Measurements from ENCODE around the gene GDF2.

The GDF2 gene

GRCh38 chr10:47339759-47340607 lies 17.7 kb downstream of the GDF2 start:
- H3K4me3 Mint-ChIP-seq: no peak overlapping the region
- H3K36me3 Mint-ChIP-seq (ENCODE audit: low read depth): no peaks in the 10 kb centered on the region
- no peak overlapping the region for H3K27ac Mint-ChIP-seq
- no peaks in the 10 kb centered on the region for H3K4me1 Mint-ChIP-seq (ENCODE audit: low read depth)
- H3K9me3 Mint-ChIP-seq: no peaks in the 10 kb centered on the region
- peaks cover 4% of the 10 kb centered on the region for H3K27me3 Mint-ChIP-seq (ENCODE audit: low read depth)

- no peaks in the 10 kb centered on the region for H3K4me1 Mint-ChIP-seq (ENCODE audit: low read depth)
- H3K27ac Mint-ChIP-seq: no peak overlapping the region
- no peaks in the 10 kb centered on the region for H3K36me3 Mint-ChIP-seq (ENCODE audit: low read depth)
- H3K27me3 Mint-ChIP-seq (ENCODE audit: low read depth): peaks cover 4% of the 10 kb centered on the region
- H3K9me3 Mint-ChIP-seq: no peaks in the 10 kb centered on the region
- H3K4me3 Mint-ChIP-seq: no peak overlapping the region
These were observed 18.4 kb downstream of the GDF2 start for GRCh38 chr10:47340608-47341170.

- Mint-ChIP-seq H3K27ac (no peak overlapping the region), H3K9me3 (no peaks in the 10 kb centered on the region), H3K27me3 (ENCODE audit: low read depth) (no peaks in the 10 kb centered on the region)
These were observed 23.0 kb downstream of the GDF2 start for GRCh38 chr10:47344996-47345870.

GRCh38 chr10:47346581-47347302 lies 24.5 kb downstream of the GDF2 start:
- Mint-ChIP-seq H3K36me3 (ENCODE audit: low read depth) (no peaks in the 10 kb centered on the region), H3K27me3 (ENCODE audit: low read depth) (no peaks in the 10 kb centered on the region), H3K4me3 (no peak overlapping the region), H3K4me1 (ENCODE audit: low read depth) (no peaks in the 10 kb centered on the region), H3K9me3 (no peaks in the 10 kb centered on the region), H3K27ac (no peak overlapping the region)

More at GRCh38 chr10:47344996-47345870, 23.0 kb downstream of the GDF2 start:
- Mint-ChIP-seq H3K4me3 (no peak overlapping the region), H3K4me1 (ENCODE audit: low read depth) (no peaks in the 10 kb centered on the region), H3K36me3 (ENCODE audit: low read depth) (no peaks in the 10 kb centered on the region)

GRCh38 chr10:47347303-47347675 lies 25.0 kb downstream of the GDF2 start:
- Mint-ChIP-seq H3K27ac (no peak overlapping the region), H3K4me1 (ENCODE audit: low read depth) (no peaks in the 10 kb centered on the region), H3K36me3 (ENCODE audit: low read depth) (no peaks in the 10 kb centered on the region), H3K4me3 (no peak overlapping the region), H3K27me3 (ENCODE audit: low read depth) (no peaks in the 10 kb centered on the region), H3K9me3 (no peaks in the 10 kb centered on the region)

- no peaks in the 10 kb centered on the region for H3K4me1 Mint-ChIP-seq (ENCODE audit: low read depth)
- no peak within 1 kb of the TSS for H3K4me3 Mint-ChIP-seq
- no peaks in the 10 kb centered on the region for H3K36me3 Mint-ChIP-seq (ENCODE audit: low read depth)
- H3K27ac Mint-ChIP-seq: no peak within 1 kb of the TSS
- H3K27me3 Mint-ChIP-seq (ENCODE audit: low read depth): no peaks in the 10 kb centered on the region
- H3K9me3 Mint-ChIP-seq: no peaks in the 10 kb centered on the region
These were observed 25.9 kb downstream of the GDF2 start, which contains the start of gene RBP3 for GRCh38 chr10:47348138-47348651. Gene RBP3, plus strand, starts transcription at chr10:47348363. Its CDS starts 122 bp downstream, at chr10:47348485.

- H3K4me3 Mint-ChIP-seq: no peak overlapping the region
- H3K9me3 Mint-ChIP-seq: no peaks in the 10 kb centered on the region
- no peaks in the 10 kb centered on the region for H3K36me3 Mint-ChIP-seq (ENCODE audit: low read depth)
- no peak overlapping the region for H3K27ac Mint-ChIP-seq
- no peaks in the 10 kb centered on the region for H3K4me1 Mint-ChIP-seq (ENCODE audit: low read depth)
- H3K27me3 Mint-ChIP-seq (ENCODE audit: low read depth): no peaks in the 10 kb centered on the region
These were observed 26.6 kb downstream of the GDF2 start for GRCh38 chr10:47348661-47349470.

- no peak overlapping the region for H3K27ac Mint-ChIP-seq
These were observed 27.3 kb downstream of the GDF2 start for GRCh38 chr10:47349516-47349915.

GRCh38 chr10:47349941-47350371 lies 27.7 kb downstream of the GDF2 start:
- Mint-ChIP-seq H3K9me3 (no peaks in the 10 kb centered on the region), H3K27ac (no peak overlapping the region), H3K4me1 (ENCODE audit: low read depth) (no peaks in the 10 kb centered on the region), H3K27me3 (ENCODE audit: low read depth) (no peaks in the 10 kb centered on the region), H3K4me3 (no peak overlapping the region), H3K36me3 (ENCODE audit: low read depth) (no peaks in the 10 kb centered on the region)

More at GRCh38 chr10:47349516-47349915, 27.3 kb downstream of the GDF2 start:
- Mint-ChIP-seq H3K4me3 (no peak overlapping the region), H3K27me3 (ENCODE audit: low read depth) (no peaks in the 10 kb centered on the region), H3K4me1 (ENCODE audit: low read depth) (no peaks in the 10 kb centered on the region), H3K36me3 (ENCODE audit: low read depth) (no peaks in the 10 kb centered on the region), H3K9me3 (no peaks in the 10 kb centered on the region)

- Mint-ChIP-seq H3K4me1 (ENCODE audit: low read depth) (no peaks in the 10 kb centered on the region), H3K36me3 (ENCODE audit: low read depth) (no peaks in the 10 kb centered on the region), H3K27ac (no peak overlapping the region), H3K27me3 (ENCODE audit: low read depth) (no peaks in the 10 kb centered on the region), H3K9me3 (no peaks in the 10 kb centered on the region), H3K4me3 (no peak overlapping the region)
These were observed 28.7 kb downstream of the GDF2 start for GRCh38 chr10:47350671-47351640.

- H3K36me3 Mint-ChIP-seq (ENCODE audit: low read depth): no peaks in the 10 kb centered on the region
- no peaks in the 10 kb centered on the region for H3K9me3 Mint-ChIP-seq
- no peak overlapping the region for H3K4me3 Mint-ChIP-seq
- no peaks in the 10 kb centered on the region for H3K27me3 Mint-ChIP-seq (ENCODE audit: low read depth)
- no peak overlapping the region for H3K27ac Mint-ChIP-seq
- H3K4me1 Mint-ChIP-seq (ENCODE audit: low read depth): no peaks in the 10 kb centered on the region
These were observed 29.9 kb downstream of the GDF2 start for GRCh38 chr10:47351899-47352815.

- Mint-ChIP-seq H3K9me3 (no peaks in the 10 kb centered on the region), H3K36me3 (ENCODE audit: low read depth) (no peaks in the 10 kb centered on the region), H3K4me1 (ENCODE audit: low read depth) (no peaks in the 10 kb centered on the region), H3K27me3 (ENCODE audit: low read depth) (no peaks in the 10 kb centered on the region), H3K27ac (no peak overlapping the region), H3K4me3 (no peak overlapping the region)
These were observed 31.1 kb downstream of the GDF2 start for GRCh38 chr10:47353351-47353750.

Measured in T-helper 1 cell treated with Interleukin-12 subunit alpha and Interleukin-12 subunit beta and Interleukin-4 antibody, amounts not matched to agents 30 μg/mL and 1 μg/mL, for 36 hours (primary cell).